Measurements from ENCODE around the gene ABCD3.

ABCD3 gene

DNA sequence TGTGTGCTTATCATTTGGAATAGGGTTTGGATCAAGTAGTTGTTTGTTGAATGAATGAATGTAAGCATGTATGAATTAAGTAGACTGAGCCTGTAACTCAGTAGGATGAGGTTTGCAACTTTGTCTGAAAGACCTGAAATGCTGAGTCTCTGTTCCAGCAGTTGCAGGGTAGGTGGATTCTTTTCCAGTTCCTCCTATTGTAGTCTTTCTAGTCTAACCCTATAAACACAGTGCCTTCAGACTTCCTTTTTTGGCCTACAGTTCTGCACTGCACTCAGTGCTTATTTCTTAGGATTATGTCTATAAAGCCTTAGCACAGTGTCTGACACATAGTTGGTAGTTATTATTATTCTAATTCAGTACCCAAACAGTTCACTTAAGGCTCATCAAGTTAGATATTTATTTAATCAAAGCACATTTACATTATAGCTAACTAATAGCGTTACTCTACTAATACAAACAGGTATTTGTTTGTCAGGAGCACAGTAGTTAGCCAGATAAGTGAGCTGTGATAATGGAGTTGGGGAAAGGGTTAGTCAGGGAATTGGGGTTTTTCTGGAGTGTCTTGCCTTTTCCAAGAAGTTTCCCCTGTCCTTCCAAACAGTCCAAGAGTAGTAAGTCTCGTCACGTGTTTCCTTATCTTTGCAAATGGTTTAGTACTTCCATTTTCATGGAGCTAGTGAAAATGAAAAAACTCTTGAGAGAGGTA is 45.0 kb downstream of the ABCD3 start:
- DNase-seq (ENCODE audit: low spot score), result no peak

DNA sequence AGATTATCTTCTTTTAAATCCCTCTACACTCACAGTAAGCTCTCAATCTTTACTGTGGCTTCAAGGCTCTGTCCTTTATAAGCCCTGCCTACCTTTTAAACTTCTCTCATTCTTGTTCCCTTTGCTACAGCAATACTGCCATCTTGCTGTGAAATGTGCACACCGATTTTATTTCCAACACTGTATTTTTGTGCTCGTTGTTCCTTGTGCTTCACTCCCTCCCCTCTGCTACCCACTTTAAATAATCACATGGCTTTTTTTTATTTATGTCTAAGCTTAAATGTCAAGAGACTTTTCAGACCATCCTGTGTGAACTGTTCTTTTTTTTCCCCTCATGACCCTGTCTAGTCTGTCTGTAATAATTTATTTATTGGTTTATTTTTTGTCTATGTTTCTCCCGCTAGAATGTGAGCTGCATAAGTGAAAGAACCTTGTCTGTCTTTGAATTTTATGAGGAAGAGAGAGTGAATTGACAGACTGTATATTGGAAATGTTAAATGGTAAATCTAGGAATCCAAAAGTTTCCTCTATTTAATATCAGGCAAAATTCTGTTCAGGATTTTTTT is 45.7 kb downstream of the ABCD3 start:
- peak; percentile 52 for DNase-seq (ENCODE audit: low spot score)

DNA sequence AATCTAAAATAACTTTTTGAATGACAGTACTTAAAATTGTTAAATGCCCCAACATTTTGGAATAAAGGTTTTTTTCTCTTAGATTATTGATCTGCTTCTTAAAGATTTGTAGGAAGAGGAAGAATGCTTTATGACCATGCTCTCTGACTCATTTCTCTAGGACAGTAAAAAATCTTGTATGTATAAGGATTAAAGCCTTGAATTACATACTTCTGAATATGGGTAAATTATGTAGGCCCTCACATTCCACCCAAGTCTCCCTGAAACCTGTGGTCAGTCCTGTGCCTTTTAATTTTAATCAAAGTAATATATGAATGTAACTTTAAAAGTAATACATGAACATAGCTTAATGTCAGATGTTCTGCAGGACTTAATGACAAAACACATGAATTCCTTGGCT is 50.5 kb downstream of the ABCD3 start:
- DNase-seq (ENCODE audit: low spot score), result no peak

DNA sequence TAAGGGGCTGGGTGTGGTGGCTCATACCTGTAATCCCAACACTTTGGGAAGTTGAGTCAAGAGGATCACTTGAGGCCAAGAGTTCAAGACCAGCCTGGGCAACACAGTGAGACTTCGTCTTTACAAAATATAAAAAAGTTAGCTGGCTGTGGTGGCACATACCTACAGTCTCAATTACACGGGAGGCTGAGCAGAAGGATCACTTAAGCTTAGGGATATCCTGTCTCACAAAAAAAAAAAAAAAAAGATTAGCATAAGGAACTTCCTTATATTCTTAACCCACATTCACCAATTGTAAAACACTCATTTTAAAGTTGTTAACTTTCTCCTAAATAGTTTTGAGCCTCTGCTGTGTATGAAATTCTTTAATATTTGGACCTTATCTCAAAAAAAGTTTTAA is 53.1 kb downstream of the ABCD3 start:
- DNase-seq (ENCODE audit: low spot score), result no peak

DNA sequence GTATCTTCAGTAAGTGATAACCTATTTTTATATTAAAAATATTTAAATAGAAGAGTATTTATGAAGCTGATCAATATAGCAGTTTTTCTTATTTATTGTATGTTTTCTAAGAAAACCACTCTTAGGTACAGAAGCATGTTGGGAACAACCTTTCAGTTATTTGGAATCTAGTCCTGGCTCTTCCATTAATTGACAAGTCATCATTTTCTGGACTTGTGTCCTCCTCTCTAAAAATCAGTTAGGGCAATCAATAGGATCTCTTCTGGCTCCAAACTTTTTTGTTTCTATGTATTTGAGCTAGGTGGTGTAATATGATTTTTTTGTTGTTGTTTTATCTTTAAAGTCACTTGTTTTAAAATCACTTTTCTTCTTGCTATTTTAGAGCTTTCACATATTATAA is 57.0 kb downstream of the ABCD3 start:
- DNase-seq (ENCODE audit: low spot score), result no peak

DNA sequence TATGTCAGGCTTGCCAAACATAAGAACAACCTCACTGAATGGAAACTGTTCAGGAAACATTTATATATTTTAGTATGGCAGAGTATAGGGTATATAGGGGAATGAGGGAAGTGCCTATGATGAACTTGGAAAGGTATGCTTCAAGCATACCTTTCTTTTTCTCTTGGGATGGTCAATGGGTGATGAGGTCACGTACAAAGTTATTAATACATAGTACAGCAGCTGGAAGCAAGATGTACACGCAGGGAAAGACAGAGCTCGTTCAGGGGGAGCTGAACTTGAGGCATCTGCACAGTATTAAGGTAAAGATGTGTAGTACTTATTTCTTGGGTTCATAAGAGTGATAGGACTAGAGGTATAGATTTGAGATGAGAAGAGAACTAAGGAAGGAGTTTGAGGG is 61.5 kb downstream of the ABCD3 start:
- no peak for DNase-seq (ENCODE audit: low spot score)

DNA sequence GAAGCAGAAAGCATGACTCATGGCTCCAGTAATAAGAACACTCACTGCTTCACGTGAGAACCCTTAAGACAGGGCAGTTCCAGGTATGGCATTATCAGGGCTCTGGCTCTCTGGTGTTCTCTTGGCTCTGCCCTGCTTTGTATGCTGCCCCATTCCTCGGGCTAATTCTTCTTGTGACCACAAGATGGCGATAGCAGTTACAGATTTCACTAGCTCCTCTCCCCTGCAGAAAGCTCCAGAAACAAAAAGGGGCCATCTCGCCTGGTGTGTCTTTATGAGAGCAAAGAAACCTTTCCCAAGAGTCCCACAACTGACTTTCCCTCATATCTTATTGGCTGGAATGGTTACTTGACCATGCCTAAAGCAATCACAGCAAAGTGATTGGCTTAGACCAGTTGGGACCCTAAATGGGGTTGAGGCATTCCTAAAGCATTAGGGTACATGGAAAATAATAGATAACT is 63.3 kb downstream of the ABCD3 start:
- DNase-seq (ENCODE audit: low spot score), result peak; percentile 78

DNA sequence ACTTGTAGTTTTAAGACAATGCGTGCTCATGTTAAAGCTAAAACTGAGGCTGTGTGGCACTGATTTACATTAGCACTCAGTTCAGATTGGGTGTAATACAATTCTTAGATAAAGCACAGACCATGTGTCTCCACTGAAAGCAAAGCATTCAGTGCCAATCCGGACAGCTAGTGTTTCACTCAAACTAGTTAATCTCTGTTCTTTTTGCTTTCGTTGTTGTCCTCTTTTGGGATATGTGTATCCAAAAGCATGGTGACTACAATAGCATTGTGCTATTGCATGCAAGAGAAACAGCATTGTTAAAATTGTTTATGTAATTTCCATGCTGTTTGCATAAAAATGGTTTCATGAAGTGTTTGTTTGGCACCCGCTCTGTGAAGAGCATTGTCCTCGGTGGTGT is 68.8 kb downstream of the ABCD3 start:
- DNase-seq (ENCODE audit: low spot score), result no peak

DNA sequence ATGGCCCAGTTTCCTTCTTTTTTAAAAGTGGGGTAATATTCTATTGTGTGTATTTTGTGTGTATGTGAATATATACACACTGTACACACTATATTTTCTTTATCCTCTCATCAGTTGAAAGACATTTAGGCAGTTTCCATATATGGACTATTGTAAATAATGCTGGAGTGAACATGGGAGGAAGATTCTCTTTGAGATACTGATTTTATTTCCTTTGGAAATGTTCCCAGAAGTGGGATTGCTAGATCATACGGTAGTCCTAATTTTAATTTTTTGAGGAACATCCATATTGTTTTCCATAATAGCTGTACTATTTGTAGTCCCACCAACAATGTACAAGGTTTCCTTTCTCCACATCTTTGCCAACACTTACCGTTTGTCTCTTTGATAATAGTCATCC is 72.4 kb downstream of the ABCD3 start:
- no peak for DNase-seq (ENCODE audit: low spot score)

DNA sequence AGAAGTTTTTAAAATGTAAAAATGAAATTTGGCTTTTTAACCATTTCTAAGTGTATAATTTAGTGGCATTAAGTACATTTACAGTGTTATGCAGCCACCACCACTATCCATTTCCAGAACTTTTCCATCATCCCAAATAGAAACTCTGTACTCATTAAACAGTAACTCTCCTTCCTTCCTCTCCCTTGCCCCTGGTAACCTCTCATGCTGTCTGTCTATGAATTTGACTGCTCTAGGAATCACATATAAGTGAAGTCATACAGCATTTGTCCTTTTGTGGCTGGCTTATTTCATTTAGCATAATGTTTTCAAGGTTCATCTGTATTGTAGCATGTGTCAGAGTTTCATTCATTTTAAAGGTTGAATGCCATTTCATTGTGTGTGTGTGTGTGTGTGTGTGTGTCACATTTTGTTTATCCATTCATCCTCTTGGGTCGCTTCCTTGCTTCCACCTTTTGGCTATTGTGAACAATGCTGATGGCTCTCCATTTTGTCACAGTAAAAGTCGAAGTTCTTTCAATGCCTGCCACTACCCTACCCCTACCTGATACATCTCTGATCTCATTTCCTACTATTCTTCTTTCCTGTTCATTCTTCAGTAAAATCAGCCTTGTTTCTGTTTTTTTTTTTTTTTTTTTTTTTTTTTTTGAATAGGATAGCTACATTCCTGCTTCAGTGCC is 78.0 kb downstream of the ABCD3 start:
- DNase-seq (ENCODE audit: low spot score), result no peak

DNA sequence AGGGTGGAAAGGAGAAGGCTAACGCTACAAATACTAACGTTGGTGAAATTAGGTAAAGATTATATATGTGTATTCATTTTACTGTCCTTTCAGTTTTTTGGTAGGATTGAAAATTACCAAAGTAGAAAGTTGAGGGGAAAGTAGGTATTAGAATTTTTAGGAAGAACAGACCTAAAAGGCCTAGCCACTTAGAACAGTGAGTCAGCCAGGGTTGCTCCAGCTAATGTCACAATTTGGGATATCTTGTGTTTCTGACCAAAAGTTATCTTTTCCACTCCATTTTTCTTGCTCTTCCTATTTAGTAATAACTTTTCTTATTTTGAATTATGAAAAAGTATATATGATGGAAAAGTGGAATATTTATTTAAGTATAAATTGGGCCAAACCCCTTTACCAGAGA is 83.2 kb downstream of the ABCD3 start:
- no peak for DNase-seq (ENCODE audit: low spot score)

DNA sequence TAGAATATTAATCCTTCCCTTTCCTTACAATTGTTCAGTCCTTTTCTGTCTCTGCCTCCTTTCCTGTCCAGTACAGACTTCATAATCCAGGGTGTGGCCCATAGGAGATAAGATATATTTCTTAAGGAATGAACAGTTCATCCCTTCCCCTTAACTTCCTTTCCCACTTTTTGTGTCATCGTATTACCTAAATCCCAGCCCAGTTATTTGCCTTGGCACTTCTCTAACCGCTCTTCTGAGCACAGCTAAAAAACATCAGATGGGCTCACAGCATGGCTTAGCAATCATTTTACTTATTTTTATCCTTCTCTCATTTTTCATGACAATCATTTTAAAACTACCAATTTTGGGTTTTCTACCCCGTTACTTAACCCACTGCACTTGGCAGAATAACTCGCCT is 83.7 kb downstream of the ABCD3 start:
- DNase-seq (ENCODE audit: low spot score), result no peak

DNA sequence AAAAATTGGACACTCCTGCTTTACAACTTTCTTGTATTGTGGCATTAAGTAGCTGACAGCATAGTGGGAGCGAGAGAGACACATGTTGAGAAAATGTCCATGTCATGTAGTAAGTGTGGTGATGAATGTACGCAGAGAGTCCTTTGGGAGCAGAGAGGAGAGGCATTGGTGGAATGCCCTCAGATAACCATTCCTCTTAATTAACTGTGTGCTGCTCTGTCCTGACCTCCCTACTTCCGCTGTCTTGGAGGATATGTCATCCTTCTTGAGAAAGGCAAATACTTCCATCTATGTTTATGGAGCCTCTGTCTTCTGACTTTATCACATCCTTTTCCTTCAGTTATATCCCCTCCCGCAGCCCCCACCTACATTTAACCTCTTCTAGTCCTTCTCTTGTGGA is 85.0 kb downstream of the ABCD3 start:
- no peak for DNase-seq (ENCODE audit: low spot score)

DNA sequence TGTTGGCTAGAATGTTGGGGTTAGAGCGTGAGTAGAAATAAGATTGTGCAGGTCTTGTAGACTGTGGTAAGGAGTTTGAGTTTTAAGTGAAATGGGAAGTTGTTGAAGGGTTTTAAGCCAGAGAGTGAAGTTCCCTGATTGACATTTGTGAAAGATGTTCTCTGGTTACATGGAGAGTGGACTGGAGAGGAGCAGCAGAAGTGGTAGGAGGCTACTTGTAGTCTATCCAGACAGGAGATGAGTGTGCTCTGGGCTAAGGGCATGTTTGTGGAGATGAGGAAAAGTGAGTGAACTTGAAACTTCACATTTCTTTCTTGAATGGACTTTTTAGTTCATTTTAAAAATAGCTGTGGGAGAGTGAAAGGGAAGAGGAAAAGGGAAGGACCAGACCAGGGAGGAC is 86.4 kb downstream of the ABCD3 start:
- DNase-seq (ENCODE audit: low spot score), result no peak

DNA sequence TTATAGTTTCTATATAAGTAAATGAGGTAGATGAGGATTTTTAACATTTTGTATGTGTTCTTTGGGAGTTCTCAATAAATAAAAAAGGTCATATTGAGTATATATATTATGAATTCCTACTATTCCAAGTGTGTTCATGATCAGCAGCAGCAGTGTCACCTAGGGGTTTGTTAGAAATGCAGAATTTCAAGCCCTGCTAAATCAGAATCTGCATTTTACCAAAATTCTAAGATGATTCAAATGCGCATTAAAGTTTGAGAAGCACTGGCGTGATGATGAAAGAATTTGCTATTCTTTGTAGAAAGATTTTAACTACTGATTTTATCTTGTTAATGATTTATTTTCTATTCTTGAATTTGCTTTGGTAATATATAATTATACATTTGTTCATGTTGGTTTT is 94.6 kb downstream of the ABCD3 start:
- DNase-seq (ENCODE audit: low spot score), result no peak

DNA sequence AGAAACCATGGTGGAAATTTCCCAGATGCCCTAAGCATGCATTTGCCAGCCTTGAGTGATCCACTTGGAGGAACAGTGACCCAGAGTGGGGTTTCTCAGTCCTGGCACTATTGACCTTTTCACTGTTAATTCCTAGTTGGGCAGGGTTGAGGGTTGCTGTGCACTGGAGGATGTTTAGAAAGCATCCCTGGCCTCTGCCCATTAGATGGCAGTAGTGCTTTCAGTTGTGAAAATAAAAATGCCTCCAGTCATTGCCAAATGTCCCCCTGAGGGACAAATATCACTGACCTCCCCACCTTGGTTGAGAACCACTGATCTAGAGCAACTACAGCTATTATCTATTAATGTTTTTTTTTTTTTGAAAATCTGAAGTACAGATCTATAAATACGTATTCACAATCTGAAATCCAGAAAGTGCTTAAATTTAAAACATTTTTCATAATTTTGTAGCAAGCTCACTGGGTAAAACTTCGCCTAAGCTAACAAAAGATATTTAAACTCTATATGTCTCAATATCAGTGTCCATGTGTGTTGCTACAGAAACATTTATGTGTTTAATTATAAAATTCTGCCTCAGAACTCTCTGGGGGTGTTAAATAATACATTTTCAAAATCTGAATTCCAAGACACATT is 96.0 kb downstream of the ABCD3 start:
- peak; percentile 24 for DNase-seq (ENCODE audit: low spot score)

DNA sequence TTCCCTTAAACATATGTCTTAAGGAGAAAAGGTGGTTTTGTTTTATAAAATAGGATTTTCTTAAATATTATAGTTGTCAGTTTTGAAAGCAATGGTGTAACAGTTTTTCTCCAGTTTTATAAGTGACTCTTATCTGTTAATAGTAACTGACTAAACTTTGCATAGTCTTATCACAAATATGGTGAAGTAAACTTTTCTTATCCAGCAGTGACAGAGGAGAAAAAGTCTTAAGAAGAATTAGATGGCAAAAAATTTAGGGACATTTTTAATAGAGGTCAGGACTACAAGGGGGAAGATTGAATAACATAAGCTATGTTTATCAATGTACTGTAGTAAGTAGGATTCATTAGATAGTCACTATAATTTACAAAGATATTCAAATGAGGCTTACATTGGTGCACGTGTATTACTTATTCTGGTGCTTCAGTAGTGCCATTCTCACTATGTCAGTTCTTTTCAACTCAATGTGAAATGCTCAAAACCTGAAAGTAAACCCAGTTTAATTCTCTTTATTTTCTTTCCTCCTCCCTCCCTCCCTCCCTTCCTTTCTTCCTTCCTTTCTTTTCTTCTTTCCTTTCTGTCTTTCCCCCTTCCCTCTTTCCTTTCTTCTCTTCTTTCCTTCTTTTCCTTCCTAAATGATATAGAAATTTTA is 97.2 kb downstream of the ABCD3 start:
- no peak for DNase-seq (ENCODE audit: low spot score)

DNA sequence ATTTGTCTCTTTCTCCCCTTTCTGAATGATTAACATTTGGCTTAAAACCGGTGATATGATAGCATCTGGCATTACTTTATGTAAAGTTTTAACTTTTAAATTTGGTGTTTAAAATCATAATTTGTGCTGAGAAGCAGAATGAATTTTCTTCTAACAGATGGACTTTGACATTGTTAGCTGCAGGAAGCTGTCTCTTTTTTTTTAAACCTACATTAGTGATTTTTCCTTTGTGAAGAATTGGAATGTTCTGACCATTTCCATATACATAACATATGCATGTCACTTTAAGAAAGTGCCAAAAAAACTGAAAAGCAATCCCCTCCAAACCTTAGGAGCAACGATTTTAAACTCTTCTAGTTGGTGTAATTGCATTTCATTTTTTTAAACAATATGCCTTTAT is 101.2 kb downstream of the ABCD3 start:
- DNase-seq (ENCODE audit: low spot score), result no peak

DNA sequence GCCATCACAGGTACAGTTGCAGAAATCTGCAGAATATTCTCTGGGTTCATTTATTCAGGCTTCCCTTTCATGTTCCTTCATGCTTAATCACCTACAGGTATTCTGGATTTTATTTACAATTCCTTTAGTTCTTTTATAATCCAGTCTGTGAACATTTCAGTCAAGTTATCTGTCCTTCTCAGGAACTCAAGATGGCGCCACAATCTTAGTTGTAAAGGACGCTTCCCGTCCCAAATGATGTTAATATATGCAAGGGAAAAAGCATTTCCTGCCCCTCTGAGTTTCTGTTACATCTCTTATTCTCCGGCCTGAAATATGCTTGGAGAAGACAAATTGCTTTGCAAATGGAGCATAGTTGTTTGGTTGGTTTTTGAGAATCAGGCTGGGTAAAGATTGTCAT is 104.1 kb downstream of the ABCD3 start:
- peak; percentile 43 for DNase-seq (ENCODE audit: low spot score)

DNA sequence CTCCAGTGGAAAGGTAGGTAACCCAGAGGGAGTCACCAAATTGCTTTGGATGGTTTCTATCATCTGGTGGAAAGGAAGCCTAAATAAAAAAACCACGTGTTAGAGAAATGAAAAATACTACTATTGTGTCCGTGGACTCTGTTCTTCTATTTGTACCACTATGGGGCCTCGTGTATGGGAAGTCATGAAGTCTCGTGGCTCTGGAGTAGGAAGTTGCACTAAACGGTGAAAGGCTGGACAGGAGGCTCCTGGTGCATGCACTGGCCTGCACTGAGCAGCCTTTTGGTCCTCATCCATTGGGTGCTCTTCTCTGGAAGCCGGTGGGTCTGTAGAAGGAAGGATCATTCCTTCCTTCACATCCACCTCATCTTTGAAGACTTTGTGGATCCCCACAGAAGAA is 106.3 kb downstream of the ABCD3 start:
- no peak for DNase-seq (ENCODE audit: low spot score)

DNA sequence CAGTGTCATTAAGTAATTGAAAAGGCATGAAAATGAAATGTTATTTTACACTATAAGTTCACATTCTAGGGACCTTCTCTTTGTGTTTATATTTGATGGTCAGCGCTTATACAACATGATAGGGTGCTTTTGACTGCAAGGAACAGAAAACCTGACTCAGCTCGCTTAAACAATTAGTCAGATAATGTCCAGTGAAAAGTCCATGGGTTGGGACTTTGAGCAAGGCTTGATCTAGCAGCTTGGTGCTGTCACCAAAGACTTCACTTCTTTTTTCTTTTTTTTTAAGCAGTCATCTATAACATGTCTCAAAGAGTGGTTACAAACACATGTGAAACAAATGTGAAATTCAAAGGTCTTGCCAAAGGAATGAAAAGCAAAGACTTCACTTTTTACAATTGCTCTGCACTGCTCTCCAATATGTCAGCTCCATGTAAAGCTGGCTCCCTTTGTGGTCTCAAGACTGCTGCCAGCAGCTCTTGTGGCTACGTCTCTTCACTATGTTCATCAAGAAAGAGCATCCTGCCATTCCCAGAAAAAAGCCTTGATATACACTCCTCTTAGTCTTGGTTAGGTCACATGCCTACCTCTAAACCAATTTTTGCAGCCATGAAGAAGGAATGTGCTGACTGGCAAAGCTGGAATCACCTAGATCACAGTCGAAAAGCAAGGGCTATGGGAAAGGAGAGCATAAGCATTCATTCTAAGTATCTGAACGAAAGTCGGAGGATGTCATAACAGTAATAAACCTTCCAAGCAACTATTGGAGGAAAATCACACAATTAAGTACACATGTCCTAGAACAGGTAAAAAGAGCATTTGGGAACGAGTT is 108.2 kb downstream of the ABCD3 start:
- no peak for DNase-seq (ENCODE audit: low spot score)
